HPDE6-E6E7 (cell line): Measurements from ENCODE around the gene TPCN1.
"Not testable (repeated sequence)": the region's sequence is repeated elsewhere in the genome, so short reads cannot be mapped to it uniquely, and the experiment has no call there.

ENCODE experiments used
- DNase-seq: peaks from one replicate; pipeline ENCODE4 v3.0.0; 2011; ENCODE audit warnings: missing footprints; ENCODE audit errors: extremely low spot score

Gene TPCN1

DNA sequence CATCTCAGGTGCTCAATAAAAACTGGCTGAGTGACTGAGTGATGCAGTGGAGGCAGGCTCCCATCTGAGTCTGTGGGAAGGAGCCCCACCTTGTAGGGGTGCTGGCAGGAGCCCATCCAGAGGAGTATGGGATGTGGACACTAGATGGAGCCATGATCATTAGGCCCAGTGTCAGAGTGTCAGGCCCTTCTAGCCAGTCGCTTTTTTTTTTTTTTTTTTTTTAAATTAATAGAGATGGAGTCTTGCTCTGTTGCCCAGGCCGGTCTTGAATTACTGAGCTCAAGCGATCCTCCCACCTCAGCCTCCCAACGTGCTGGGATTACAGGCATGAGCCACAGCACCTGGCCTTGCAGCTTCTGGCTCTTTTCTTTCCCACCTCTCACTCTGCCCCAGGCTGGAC is 24.3 kb upstream of the TPCN1 start:
- DNase-seq, result peak; percentile 88

DNA sequence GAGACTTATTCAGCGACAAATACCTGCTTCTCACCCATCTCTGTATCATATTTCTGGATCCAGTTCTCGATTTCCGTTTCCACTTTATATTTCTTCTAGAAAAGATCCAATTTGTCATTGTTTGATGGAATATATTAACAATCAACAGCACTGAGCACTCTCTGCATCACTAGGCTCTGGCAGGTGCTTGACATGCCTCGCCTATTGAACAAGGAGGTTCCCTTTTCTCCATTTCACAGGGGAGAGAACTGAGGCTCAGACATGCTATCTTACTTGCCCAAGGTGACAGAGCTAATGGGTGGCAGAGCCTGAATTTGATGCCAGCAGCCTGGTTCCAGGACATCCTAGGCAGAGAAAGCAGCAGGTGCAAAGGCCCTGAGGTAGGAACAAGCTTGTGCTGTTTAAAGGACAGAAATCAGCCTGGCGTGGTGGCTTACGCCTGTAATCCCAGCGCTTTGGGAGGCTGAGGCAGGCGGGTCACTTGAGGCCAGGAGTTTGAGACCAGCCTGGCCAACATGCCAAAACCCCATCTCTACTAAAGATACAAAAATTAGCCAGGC is 23.7 kb upstream of the TPCN1 start:
- DNase-seq, result no peak

DNA sequence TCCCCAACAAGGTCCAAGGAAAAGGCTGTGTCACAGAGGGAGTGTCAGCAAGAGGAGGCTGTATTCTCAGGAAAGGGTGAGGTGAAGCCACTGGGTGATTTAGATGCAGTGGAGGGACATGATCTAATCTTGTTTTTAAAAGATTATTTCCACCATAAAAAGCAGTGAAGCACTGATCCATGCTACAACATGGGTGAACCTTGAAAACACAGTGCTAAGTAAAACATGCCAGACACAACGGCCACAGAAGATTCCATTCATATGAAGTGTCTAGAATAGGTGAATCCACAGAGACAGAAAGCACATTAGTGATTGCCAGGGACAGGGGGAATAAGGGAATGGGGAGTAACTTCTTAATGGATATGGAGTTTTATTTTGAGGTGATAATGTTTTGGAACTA is 23.0 kb upstream of the TPCN1 start:
- no peak for DNase-seq

DNA sequence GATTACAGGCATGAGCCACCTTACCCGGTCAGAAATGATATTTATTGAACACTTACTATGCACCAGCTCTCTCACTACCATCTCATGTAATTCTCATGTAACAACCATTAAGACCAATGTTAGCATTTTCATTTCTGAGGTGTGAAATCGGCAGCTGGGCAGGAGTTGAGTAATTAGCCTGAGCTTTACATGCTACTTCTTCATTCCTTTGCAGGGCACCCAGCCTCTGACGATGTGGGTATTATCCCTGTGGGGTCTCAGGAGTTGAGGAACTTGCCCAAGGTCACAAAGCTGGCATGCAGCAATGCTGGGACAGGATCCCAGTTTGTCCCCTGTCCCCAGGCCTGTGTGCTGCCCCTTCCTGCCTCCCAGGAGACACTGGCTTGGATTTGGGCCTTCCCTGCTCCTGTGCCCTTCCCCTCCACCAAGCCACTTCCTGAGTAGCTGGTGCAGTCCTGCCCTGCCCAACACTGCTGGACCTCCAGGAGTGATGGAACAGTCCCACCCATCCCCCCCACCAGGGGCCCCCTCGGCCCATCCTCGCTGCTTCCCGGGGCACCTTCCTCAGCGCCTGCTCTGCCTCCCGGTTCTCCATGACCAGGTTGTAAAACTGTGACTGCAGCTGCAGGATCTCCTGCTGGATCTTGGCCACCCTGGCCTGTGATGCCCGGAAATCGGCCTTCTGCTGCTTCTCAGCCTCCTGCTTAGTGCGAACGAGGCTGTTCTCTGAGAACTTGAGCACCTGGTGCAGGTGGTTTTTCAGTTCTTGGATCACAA is 21.1 kb upstream of the TPCN1 start:
- no peak for DNase-seq

DNA sequence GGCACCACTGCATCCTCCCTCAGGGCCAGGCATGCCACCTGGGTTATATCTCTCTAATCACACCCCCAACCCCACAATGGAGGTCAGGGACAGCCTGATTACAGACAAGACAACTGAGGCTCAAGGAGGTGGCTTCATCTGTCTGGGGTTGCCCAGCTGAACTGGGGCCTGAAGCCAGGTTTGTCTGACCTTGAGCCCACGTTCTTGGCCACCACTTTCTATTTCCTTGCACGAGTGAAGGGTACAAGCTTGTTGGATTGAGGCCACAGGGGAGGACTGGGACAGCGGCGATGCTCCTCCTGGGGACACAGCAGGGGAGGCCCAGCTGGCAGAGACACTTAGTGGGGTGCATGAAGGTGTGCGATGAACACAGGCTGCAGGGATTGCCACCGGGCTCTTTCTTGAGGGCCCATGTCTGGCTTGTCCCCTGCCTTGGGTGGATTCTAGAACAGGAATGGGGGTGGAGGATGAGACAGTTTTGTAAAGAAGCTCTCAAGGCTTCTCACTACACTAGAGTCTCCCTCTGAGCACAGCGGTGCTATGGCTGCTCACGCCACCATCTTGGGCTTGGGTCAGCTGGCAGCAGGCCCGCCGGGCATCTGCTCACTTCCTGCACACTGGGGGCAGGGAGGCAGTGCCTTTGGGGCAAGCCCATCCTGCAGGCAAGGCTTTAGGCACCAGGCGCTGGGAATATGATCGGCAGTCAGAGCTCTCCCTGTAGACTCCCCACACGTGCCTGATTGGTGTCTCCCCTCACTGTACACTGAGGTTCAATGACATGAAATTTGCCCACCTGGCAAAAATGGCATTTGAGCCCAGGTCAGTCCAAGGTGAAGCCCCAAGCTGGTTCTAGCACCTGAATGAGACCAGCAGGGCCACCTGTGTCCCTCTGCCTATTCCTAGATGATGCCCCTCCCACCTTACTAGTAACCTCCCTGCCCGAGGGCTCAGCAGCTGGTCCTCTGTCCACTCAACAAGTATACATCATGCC is 19.8 kb upstream of the TPCN1 start:
- DNase-seq, result no peak

DNA sequence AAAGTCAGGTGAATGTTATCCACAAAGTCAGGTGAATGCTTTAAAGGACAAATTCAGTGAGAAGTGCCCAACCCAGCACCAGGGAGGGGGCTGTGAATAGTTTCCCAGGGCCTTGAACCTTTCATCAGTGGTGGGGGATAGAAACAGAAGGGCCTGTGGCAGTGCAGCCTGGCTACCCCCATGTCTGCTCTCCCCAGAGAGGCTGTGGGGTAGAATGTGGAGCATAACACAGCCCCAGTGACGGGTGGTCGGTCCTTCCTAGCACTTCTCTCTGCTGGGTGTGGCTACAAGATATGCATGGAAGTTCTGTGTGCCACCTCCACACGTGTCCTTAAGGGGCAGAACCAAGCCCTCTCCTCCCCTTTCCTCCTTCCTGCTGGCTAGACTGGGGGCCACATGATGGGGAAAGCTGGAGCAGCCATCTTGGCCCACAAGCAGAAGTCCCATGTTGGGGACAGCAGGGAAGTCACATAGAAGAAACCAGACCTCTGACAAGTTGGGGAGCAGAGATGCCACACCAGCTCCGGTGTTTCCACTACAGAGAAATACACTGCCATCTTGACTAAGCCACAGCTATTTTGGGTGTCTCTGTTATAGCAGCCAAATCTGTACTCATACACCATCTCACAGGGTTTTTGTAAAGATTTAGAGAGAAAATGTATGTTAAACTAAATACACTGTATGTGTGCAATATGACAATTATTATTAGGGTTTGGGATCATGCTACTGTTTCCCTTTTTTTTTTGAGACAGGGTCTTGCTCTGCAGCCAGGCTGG is 18.8 kb upstream of the TPCN1 start:
- DNase-seq, result no peak

DNA sequence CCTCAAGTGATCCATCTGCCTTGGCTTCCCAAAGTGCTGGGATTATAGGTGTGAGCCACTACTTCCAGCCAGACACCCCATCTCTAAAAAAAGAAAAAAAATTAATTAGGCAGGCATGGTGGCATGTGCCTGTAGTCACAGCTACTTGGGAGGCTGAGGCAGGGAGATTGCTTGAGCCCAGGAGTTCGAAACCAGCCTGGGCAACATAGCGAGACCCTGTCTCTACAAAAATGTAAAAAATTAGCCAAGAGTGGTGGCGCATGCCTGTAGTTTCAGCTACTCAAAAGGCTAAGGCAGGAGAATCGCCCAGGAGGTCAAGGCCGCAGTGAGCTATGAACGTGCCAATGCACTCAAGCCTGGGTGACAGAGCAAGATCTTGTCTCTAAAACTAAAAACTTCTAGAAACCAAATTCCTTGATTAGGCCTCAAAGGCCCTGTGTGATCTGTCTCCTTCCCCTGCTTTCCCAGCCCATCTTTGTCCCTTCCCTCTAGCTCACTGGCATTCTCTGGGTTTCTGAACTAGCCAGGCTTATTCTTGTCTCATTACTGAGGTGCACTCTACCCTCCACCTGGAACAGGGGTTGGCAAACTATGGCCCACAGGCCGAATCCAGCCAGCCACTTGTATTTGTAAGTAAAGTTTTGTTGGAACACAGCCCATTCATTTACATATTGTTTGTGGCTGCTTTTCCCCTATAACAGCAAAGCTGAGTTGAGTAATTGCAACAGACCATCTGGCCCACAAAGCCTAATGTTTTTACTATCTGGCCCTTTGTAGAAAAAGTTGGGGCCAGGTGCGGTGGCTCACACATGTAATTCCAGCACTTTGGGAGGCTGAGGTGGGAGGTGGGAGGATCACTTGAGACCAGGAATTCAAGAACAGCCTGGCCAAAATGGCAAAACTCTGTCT is 17.2 kb upstream of the TPCN1 start:
- no peak for DNase-seq

DNA sequence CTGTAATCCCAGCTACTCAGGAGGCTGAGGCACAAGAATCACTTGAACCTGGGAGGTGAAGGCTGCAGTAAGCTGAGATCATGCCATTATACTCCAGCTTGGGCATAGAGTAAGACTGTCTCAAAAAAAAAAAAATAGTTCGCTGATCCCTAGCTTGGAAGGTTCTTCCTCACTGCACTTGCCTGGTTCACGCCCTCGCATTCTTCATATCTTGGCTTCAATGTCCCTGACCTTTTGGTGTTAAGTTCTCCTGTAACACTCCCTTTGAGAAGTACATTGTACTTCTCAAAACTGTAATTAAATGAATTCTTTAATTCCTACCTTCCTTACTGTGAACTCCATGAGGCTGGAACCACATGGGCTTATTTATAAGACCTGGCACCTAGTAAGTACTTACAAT is 16.5 kb upstream of the TPCN1 start:
- DNase-seq, result no peak

DNA sequence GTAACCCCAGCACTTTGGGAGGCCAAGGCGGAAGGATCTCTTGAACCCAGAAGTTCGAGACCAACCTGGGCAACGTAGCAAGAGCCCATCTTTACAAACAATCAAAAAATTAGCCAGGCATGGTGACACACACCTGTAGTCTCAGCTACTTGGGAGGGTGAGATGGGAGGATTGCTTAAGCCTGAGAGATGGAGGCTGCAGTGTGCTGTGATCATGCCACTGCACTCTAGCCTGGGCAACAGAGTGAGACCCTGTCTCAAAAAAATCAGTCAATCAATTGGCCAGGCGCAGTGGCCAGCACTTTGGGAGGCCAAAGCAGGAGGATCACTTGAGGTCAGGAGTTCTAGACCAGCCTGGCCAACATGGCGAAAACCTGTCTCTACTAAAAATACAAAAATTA is 14.5 kb upstream of the TPCN1 start:
- not testable (repeated sequence) for DNase-seq

DNA sequence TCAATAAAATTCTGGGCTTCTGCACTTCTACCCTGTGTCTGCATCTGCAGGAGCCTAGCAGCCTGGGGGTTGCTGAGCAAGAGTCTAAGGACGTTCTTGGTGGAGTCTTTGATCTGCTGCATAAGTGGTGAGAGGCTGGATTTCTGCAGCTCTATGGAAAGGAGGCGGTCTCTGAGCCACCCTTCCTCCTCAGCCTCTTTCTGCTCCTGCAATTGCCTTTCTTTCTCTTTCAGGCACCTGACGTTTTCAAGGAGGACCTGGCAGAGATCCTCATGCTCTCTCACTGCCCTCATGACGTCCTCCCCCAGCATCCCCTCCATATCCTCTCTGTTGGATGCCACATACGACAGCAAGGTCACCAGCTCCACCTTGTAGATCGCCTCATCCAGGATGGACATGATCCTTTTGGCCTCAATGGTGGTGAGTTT is 13.6 kb upstream of the TPCN1 start:
- DNase-seq, result no peak

DNA sequence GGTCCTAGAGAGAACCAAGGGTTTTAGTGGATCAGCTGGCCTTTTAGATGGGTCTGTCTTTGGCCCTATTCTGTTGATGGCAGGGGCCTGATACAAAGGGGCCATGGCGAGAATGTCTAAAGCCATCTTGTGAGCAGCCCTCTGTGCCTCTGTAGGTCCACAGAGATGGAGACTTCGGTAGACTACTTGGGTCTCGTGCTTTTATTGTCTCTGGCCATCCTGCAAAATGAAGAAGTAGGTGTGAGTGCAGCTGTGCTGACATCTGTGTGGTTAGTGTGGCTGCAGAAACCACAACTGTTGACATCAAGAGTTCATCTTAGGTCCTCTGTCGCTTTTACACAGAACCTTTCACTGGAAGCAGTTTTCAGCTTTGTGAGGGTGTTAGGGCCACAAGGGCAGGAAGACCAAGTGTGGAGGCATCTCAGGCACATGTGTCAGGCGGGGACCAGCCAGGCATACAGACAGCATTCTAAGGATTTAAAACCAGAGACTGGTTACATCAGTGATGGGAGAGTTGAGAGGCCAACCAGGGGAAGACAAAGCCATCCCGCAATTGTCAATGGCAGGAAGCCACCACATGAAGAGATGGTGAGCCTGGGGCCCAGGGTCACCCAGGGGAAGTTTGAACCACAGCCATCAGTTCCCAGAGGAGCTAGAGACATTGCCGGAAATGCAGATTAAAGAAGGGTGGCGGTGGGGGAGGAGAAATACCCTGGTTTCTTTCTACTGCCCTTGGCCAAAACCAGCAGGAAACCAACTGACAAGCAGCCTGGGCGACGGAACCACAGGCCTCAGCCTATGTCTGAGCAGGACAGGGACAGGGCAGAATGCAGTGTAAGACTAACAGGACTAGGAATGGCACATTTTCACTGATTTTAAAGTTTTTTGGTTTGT is 13.0 kb upstream of the TPCN1 start:
- DNase-seq, result no peak

DNA sequence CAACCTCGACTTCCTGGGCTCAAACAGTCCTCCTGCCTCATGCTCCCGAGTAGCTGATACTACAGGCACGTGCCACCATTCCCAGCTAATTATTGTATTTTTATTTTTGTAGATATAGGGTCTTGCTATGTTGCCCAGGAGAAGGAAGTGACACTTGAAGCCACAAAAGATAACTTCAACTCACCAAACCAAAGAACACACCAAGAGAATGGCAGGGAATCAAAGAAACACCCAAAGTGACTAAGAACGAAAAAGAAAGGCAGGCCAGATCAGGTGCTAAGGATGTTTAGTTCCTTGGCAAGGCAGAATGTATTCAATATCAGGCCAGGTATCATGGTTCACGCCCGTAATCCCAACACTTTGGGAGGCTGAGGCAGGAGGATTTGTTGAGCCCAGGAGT is 10.1 kb upstream of the TPCN1 start:
- no peak for DNase-seq

DNA sequence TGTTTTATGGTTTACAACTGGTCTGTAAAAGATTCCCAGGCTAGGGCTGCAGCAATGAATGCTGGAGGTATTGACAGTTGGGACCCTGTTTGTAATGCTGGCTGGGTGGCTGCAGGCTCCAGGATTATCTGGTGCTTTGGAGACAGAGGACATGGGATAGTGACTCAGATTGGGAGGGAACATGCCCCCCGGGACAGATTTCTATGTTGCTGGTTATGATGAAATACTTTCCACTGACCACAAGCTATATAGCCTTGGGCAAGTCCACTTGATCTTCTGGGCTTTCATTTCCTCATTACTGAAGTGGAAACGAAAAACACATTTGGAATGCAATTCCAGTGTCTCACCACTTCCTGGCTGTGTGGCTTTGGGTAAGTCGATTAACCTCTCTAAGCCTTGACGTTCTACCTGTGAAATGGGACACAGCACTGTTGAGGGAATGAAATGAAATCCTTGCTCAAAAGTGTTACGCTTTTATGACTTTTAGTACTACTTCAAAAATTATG is 6.3 kb upstream of the TPCN1 start:
- peak; percentile 79 for DNase-seq

DNA sequence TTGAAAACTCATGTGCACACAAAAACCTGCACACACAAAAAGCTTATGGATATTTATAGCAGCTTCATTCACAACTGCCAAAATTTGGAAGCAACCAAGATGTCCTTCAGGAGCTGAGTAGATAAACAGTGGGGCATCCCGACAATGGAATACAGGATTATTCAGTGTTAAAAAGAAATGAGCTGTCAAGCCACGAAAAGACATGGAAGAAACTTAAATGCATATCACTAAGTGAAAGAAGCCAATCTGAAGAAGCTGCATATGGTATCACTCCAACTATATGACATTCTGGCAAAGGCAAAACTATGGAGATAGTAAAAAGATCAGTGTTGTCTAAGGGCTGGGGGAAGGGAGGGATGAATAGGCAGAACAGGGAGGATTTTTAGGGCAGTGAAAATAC is 5.2 kb upstream of the TPCN1 start:
- DNase-seq, result no peak

DNA sequence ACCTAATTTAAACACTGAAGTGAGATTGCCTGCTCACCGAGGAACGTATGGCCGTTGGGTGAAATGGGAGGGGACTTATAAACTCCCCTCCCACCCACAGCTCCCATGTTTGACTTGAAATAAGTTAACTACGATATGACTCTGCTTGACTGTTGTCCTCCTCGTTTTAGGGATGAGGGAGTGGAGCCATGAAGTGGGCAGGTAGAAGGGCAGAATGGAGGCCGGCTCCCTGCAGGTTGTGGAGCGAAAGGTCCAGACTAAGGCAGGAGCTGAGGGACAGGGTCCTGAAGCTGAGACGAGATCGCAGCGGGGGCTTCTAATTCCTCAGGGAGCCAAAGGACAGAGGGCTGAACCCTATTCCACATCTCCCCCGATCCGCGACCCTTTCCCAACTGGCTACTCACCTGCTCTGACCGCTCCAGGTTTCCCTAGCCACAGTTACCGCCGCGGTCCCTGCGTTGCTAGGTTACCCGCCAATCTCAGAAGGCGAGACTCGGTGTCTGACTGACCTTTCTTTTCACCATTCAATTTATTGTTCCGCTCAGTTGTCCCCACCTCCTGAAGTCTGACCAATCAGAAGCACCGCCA is 577 bp upstream of the TPCN1 start:
- no peak for DNase-seq

DNA sequence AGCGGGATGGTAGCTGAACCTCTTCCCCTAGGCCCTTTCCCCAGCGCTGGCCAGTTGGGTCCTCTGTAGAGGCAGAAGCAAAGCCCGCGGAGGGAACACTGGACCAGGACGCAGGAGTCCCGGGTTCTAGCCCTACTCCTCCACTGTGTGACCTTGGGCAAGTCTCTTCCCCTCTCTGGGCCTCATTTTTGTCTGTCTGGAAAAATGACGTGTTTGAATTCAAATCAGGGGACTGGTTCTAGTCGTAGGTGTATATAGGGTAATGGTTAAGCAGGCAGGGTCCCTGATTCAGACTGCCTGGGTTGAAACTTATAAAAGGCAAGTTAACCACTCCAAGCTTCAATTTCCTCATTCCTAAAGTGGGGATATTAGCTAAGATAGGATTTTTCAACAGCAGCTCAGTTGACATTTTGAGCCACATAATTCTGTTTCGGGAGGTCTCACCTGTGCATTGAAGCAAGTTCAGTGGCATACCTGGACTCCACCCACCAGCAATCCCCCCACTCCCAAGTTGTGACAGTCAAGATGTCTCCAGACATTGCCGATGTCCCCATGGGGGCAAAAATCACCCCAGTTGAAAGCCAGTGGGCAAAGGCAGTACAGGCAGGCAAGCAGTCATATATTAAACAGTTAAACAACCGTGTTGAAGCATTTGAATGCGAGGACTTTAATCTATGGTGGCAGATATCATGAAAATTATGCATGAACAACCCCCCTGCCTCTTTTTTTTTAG is 899 bp downstream of the TPCN1 start:
- DNase-seq, result no peak

DNA sequence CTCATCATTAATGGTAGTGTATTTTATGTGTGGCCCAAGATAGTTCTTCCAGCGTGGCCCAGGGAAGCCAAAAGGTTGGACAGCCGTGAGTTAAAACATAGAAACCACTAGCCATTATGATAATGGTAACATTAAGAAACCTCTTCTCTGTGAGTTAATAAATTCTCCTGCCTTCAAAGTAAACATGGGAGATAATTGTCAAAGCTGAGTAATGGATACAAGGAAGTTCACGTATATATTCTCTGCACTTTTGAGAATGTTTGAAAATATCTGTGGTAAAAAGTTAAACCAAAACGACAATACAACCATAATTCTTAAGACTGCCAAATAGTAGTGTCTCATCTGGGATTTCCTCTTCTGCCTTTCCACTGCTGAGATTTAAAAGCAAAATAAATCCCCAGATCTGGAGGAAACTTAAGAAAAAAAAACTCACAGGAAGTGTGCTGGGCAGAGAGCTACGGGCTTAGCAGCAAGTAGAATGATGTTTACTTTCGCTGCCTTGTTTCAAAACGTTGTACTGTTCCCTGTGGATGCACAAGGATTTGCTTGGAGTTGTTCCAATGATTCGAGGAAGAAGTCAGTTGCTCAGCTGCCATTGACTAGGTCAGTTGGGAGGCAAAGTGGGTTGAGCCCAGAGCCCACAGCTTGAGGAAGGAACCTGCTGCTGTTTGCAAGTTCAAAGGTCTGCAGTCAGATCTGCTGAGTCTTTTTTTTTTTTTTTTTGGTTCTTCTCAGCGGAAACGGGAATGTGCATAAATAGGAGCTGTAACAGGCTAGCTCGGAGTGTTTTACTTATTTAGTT is 1.7 kb downstream of the TPCN1 start:
- no peak for DNase-seq

DNA sequence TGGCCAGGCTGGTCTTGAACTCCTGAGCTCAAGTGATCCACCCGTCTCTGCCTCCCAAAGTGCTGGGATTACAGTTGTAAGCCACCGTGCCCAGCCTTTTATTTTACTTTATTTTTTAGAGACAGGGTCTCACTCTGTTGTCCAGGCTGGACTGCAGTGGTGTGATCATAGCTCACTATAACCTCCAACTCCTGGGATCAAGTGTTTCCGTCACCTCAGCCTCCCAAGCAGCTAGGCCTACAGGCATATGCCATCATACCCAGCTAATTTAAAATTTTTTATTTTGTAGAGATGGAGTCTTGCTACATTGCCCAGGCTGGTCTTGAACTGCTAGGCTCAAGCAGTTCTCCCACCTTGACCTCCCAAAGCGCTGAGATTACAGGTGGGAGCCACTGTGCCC is 3.7 kb downstream of the TPCN1 start:
- DNase-seq, result no peak
